Activated effector memory CD4-positive, alpha-beta T cell treated with Interleukin-2 at 50 U/mL for 16 hours (primary cell): ENCODE measurements around the gene CHM.
"Not testable (repeated sequence)": the region's sequence is repeated elsewhere in the genome, so short reads cannot be mapped to it uniquely, and the experiment has no call there.

Experiments used
- DNase-seq: peaks from one replicate; pipeline ENCODE4 v3.0.0-alpha.2; 2020

The CHM gene

GRCh38 chrX:85996555-85996954 lies 50.8 kb downstream of the CHM start:
- DNase-seq, result no peak

GRCh38 chrX:85995641-85996040 lies 51.7 kb downstream of the CHM start:
- no peak for DNase-seq

GRCh38 chrX:85994797-85995196 lies 52.6 kb downstream of the CHM start:
- DNase-seq, result no peak

GRCh38 chrX:85994228-85994627 lies 53.1 kb downstream of the CHM start:
- DNase-seq, result no peak

GRCh38 chrX:85993539-85994197 lies 53.7 kb downstream of the CHM start:
- no peak for DNase-seq

GRCh38 chrX:85992811-85993229 lies 54.5 kb downstream of the CHM start:
- no peak for DNase-seq

GRCh38 chrX:85988353-85988752 lies 59.0 kb downstream of the CHM start:
- DNase-seq, result no peak

GRCh38 chrX:85980286-85980685 lies 67.1 kb downstream of the CHM start:
- no peak for DNase-seq

GRCh38 chrX:85977218-85977617 lies 70.1 kb downstream of the CHM start:
- no peak for DNase-seq

- not testable (repeated sequence) for DNase-seq
These were observed 75.0 kb downstream of the CHM start for GRCh38 chrX:85972351-85972750.

- no peak for DNase-seq
These were observed 82.6 kb downstream of the CHM start for GRCh38 chrX:85964744-85965143.

- DNase-seq, result no peak
These were observed 83.6 kb downstream of the CHM start for GRCh38 chrX:85963736-85964135.

GRCh38 chrX:85955510-85955909 lies 91.8 kb downstream of the CHM start:
- no peak for DNase-seq

- DNase-seq, result not testable (repeated sequence)
These were observed 102.6 kb downstream of the CHM start for GRCh38 chrX:85944751-85945150.

- no peak for DNase-seq
These were observed 106.1 kb downstream of the CHM start for GRCh38 chrX:85941275-85941674.

- not testable (repeated sequence) for DNase-seq
These were observed 107.4 kb downstream of the CHM start for GRCh38 chrX:85939942-85940341.

GRCh38 chrX:85934399-85934798 lies 113.0 kb downstream of the CHM start:
- DNase-seq, result not testable (repeated sequence)

GRCh38 chrX:85930099-85930498 lies 117.3 kb downstream of the CHM start:
- DNase-seq, result no peak

- DNase-seq, result no peak
These were observed 118.8 kb downstream of the CHM start for GRCh38 chrX:85928606-85929005.

GRCh38 chrX:85927740-85928139 lies 119.6 kb downstream of the CHM start:
- no peak for DNase-seq

- no peak for DNase-seq
These were observed 124.5 kb downstream of the CHM start for GRCh38 chrX:85922821-85923220.

- DNase-seq, result not testable (repeated sequence)
These were observed 130.6 kb downstream of the CHM start for GRCh38 chrX:85916656-85917280.

- no peak for DNase-seq
These were observed 132.9 kb downstream of the CHM start for GRCh38 chrX:85914431-85914830.

GRCh38 chrX:85907316-85907715 lies 140.0 kb downstream of the CHM start:
- DNase-seq, result no peak

GRCh38 chrX:85906399-85906798 lies 141.0 kb downstream of the CHM start:
- DNase-seq, result no peak
